HEK293T (cell line): ENCODE results near the gene LCLAT1.

ENCODE experiments used
- ARNT ChIP-seq: fragments of 450-650 bp; IDR thresholded peaks from 2 replicates; pipeline ENCODE4 v1.6.1; 2017; ENCODE audit warnings: mild to moderate bottlenecking
- BHLHE40 ChIP-seq: fragments of 450-650 bp; IDR thresholded peaks from 2 replicates; pipeline ENCODE4 v1.6.1; 2016; ENCODE audit warnings: mild to moderate bottlenecking, moderate library complexity, borderline replicate concordance
- CTBP1 ChIP-seq: fragments of 450-650 bp; IDR thresholded peaks from 2 replicates; pipeline ENCODE4 v1.6.1; 2016; ENCODE audit warnings: borderline replicate concordance
- FOXK2 ChIP-seq: fragments of 450-650 bp; IDR thresholded peaks from 2 replicates; pipeline ENCODE4 v1.6.1; 2016; ENCODE audit warnings: mild to moderate bottlenecking
- FOXM1 ChIP-seq: fragments of 450-650 bp; IDR thresholded peaks from 2 replicates; pipeline ENCODE4 v1.6.1; 2017; ENCODE audit warnings: mild to moderate bottlenecking, borderline replicate concordance
- HDGF ChIP-seq: fragments of 450-650 bp; IDR thresholded peaks from 2 replicates; pipeline ENCODE4 v1.6.1; 2017; ENCODE audit warnings: antibody characterized with exemption, borderline replicate concordance
- L3MBTL2 ChIP-seq: fragments of 450-650 bp; conservative IDR thresholded peaks from 2 replicates; pipeline ENCODE4 v1.6.1; 2016; ENCODE audit warnings: mild to moderate bottlenecking
- LEF1 ChIP-seq: fragments of 450-650 bp; IDR thresholded peaks from 2 replicates; pipeline ENCODE4 v1.6.1; 2017; ENCODE audit warnings: mild to moderate bottlenecking, borderline replicate concordance
- NFRKB ChIP-seq: fragments of 450-650 bp; IDR thresholded peaks from 2 replicates; pipeline ENCODE4 v1.6.1; 2016; ENCODE audit warnings: mild to moderate bottlenecking, moderate library complexity
- SP1 ChIP-seq: fragments of 450-650 bp; IDR thresholded peaks from 2 replicates; pipeline ENCODE4 v1.6.1; 2017
- SUZ12 ChIP-seq: fragments of 450-650 bp; IDR thresholded peaks from 2 replicates; pipeline ENCODE4 v1.6.1; 2016; ENCODE audit warnings: mild to moderate bottlenecking
- TARDBP ChIP-seq: fragments of 450-650 bp; IDR thresholded peaks from 2 replicates; pipeline ENCODE4 v1.6.1; 2016
- ZNF384 ChIP-seq: fragments of 450-650 bp; IDR thresholded peaks from 2 replicates; pipeline ENCODE4 v1.6.1; 2016
- TF ChIP-seq, protein P1 (sequence below): fragments of 450-650 bp; IDR thresholded peaks from 2 replicates; pipeline ENCODE4 v1.6.1; 2016

DNA sequence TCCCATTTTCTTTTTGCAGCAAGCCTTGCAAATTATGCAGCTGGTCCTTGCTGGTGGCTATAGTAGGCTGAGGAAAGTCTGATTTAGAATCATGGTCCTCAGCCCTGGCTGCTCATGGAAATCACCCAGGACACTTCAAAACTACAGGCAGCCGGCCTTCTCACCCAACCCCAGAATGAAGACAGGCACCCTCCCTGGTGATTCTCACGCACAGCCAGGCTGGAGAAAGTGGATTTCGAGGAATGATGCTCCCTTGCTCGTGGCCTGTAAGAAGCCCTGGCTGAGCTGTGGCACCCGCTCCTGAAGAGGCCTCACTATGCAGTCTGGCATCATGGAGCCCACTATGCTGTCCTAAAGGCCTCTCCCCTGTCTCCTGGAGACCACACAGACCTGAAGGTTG lies 202.8 kb downstream of the LCLAT1 start:
- TF ChIP-seq ZNF384 (no peak), FOXK2 (no peak), NFRKB (no peak), SP1 (no peak), FOXM1 (no peak), BHLHE40 (no peak), CTBP1 (no peak), L3MBTL2 (no peak), HDGF (no peak), TARDBP (no peak), SUZ12 (no peak), LEF1 (no peak), ARNT (no peak)
- TF ChIP-seq, protein P1, sequence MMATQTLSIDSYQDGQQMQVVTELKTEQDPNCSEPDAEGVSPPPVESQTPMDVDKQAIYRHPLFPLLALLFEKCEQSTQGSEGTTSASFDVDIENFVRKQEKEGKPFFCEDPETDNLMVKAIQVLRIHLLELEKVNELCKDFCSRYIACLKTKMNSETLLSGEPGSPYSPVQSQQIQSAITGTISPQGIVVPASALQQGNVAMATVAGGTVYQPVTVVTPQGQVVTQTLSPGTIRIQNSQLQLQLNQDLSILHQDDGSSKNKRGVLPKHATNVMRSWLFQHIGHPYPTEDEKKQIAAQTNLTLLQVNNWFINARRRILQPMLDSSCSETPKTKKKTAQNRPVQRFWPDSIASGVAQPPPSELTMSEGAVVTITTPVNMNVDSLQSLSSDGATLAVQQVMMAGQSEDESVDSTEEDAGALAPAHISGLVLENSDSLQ: no peak
